A549 (cell line): ENCODE results near the gene TOM1L1. TPM values are rescaled to one million over a fixed set of nuclear protein-coding genes. Genes with fewer than 3 reads are reported as not detected.

ENCODE experiments used
- ATAC-seq, 2 experiments: fragments of 200-7000 bp in 1 of 2; fragments of >200 bp in 1 of 2; cut with Nextera tagmentation in 1 of 2; cut with Tn5 transposase in 1 of 2; 3 replicates each; pipeline versions ENCODE4 v1.8.0 to v1.9.1; 2018 to 2020; ENCODE audit warnings: mild to moderate bottlenecking in 1 of 2, moderate library complexity in 1 of 2
- CTCF ChIA-PET: fragments of 300-600 bp; sonication (Branson Sonifier 250); formaldehyde crosslinking; extraction: SDS; loops from one replicate; lab custom pipeline; 2021; ENCODE audit warnings: antibody characterized with exemption, inconsistent platforms; lab: Yijun Ruan, JAX
- POLR2A ChIA-PET: fragments of 350-600 bp; formaldehyde crosslinking; extraction: SDS; loops from one replicate; lab custom pipeline; 2021; ENCODE audit warnings: antibody characterized with exemption, inconsistent platforms; lab: Yijun Ruan, JAX
- DNase-seq, 2 experiments: peaks; one replicate each; pipeline versions ENCODE4 v3.0.0 to v3.0.0-alpha.2; 2011 to 2016; ENCODE audit warnings: low read depth in 1 of 2, low spot score in 1 of 2
- FAIRE-seq: peaks from 2 replicates; lab custom pipeline; 2011; peaks lifted over from hg19 to GRCh38; lab: Jason Lieb, UNC
- H3K27ac ChIP-seq, 2 experiments: fragments of >200 bp; sonication (Bioruptor Twin); formaldehyde crosslinking; 3 replicates each; pipeline ENCODE4 v1.5.1; 2016 to 2017
- H3K4me1 ChIP-seq: fragments of >200 bp; sonication (Bioruptor Twin); formaldehyde crosslinking; 3 replicates; pipeline ENCODE4 v1.6.1; 2016
- H3K4me2 ChIP-seq: fragments of >200 bp; sonication (Bioruptor Twin); formaldehyde crosslinking; 3 replicates; pipeline ENCODE4 v1.6.1; 2016
- H3K4me3 ChIP-seq: fragments of >200 bp; sonication (Bioruptor Twin); formaldehyde crosslinking; 3 replicates; pipeline ENCODE4 v1.5.1; 2016
- H3K9me3 ChIP-seq: fragments of >200 bp; sonication (Bioruptor Twin); formaldehyde crosslinking; 3 replicates; pipeline ENCODE4 v1.6.1; 2016
- BCL3 ChIP-seq: fragments of >200 bp; sonication (Bioruptor Twin); formaldehyde crosslinking; IDR thresholded peaks from 3 replicates; pipeline ENCODE4 v1.6.1; 2016
- CBX2 ChIP-seq: fragments of 200-600 bp; sonication (generic); IDR thresholded peaks from 2 replicates; pipeline ENCODE4 v1.6.1; 2016; ENCODE audit warnings: low read depth, mild to moderate bottlenecking, borderline replicate concordance
- E2F6 ChIP-seq: IDR thresholded peaks from 2 replicates; pipeline ENCODE4 v1.6.1; 2012; ENCODE audit warnings: low read depth, borderline replicate concordance
- EHF ChIP-seq: fragments of 250-450 bp; sonication (Bioruptor Pico); IDR thresholded peaks from 2 replicates; pipeline ENCODE4 v1.5.0; 2020; ENCODE audit warnings: mild to moderate bottlenecking
- EP300 ChIP-seq, 2 experiments: fragments of >200 bp; sonication (Bioruptor Twin); formaldehyde crosslinking; IDR thresholded peaks; 2 replicates in 1 of 2; 3 replicates in 1 of 2; pipeline ENCODE4 v1.6.1; 2016 to 2017
- ESRRA ChIP-seq: fragments of 150-350 bp; IDR thresholded peaks from 2 replicates; pipeline ENCODE4 v1.6.1; 2014; ENCODE audit warnings: mild to moderate bottlenecking, low read length, borderline replicate concordance
- FOSL2 ChIP-seq, 2 experiments: fragments of 450-650 bp in 1 of 2; fragments of >200 bp in 1 of 2; sonication (Bioruptor Twin) in 1 of 2; formaldehyde crosslinking; IDR thresholded peaks; 2 replicates each; pipeline versions ENCODE4 v1.5.0 to v1.6.1; 2016 to 2020; ENCODE audit warnings: mild to moderate bottlenecking in 1 of 2, moderate library complexity in 1 of 2
- FOXS1 ChIP-seq: fragments of 250-450 bp; sonication (Bioruptor Pico); IDR thresholded peaks from 2 replicates; pipeline ENCODE4 v1.5.0; 2020; ENCODE audit warnings: mild to moderate bottlenecking, moderate library complexity
- GATA3 ChIP-seq: IDR thresholded peaks from 2 replicates; pipeline ENCODE4 v1.6.1; 2012; ENCODE audit warnings: borderline replicate concordance
- HES2 ChIP-seq: fragments of >200 bp; sonication (Bioruptor Twin); formaldehyde crosslinking; IDR thresholded peaks from 2 replicates; pipeline ENCODE4 v1.6.1; 2016
- HEYL ChIP-seq: fragments of 250-450 bp; sonication (Bioruptor Pico); IDR thresholded peaks from 2 replicates; pipeline ENCODE4 v1.8.0; 2021; ENCODE audit warnings: mild to moderate bottlenecking, moderate library complexity
- HMGXB4 ChIP-seq: fragments of 250-450 bp; sonication (Bioruptor Pico); IDR thresholded peaks from 2 replicates; pipeline ENCODE4 v1.5.0; 2021; ENCODE audit warnings: mild to moderate bottlenecking, moderate library complexity, borderline replicate concordance
- JUN ChIP-seq, 2 experiments: fragments of >200 bp; sonication (Bioruptor Twin); formaldehyde crosslinking; IDR thresholded peaks; 2 replicates in 1 of 2; 3 replicates in 1 of 2; pipeline ENCODE4 v1.6.1; 2016 to 2017
- MAZ ChIP-seq: fragments of 150-350 bp; IDR thresholded peaks from 2 replicates; pipeline ENCODE4 v1.6.1; 2014; ENCODE audit warnings: antibody characterized with exemption, low read depth, low read length, borderline replicate concordance
- NFE2L2 ChIP-seq: fragments of 150-350 bp; conservative IDR thresholded peaks from 2 replicates; pipeline ENCODE4 v1.6.1; 2014; ENCODE audit warnings: low read length
- NPAS2 ChIP-seq: fragments of 250-450 bp; sonication (Bioruptor Pico); IDR thresholded peaks from 2 replicates; pipeline ENCODE4 v1.8.0; 2022; ENCODE audit warnings: mild to moderate bottlenecking, moderate library complexity, borderline replicate concordance
- NR3C1 ChIP-seq: fragments of >200 bp; sonication (Bioruptor Twin); formaldehyde crosslinking; IDR thresholded peaks from 3 replicates; pipeline ENCODE4 v1.6.1; 2017
- POLR2A ChIP-seq: IDR thresholded peaks from 2 replicates; pipeline ENCODE4 v1.6.1; 2012; ENCODE audit warnings: mild to moderate bottlenecking, low read length
- POLR2AphosphoS2 ChIP-seq: conservative IDR thresholded peaks from 2 replicates; pipeline ENCODE4 v1.6.1; 2012; ENCODE audit warnings: low read length, improper control_type of control experiment, inconsistent platforms
- RAD21 ChIP-seq, 2 experiments: fragments of >200 bp in 1 of 2; sonication (Bioruptor Twin) in 1 of 2; formaldehyde crosslinking in 1 of 2; IDR thresholded peaks in 1 of 2; conservative IDR thresholded peaks in 1 of 2; 2 replicates in 1 of 2; 3 replicates in 1 of 2; pipeline ENCODE4 v1.6.1; 2012 to 2018; ENCODE audit warnings: inconsistent platforms in 1 of 2
- RNF2 ChIP-seq: fragments of 200-600 bp; sonication (generic); IDR thresholded peaks from 2 replicates; pipeline ENCODE4 v1.6.1; 2016; ENCODE audit warnings: low read depth, mild to moderate bottlenecking, antibody characterized with exemption, moderate library complexity, borderline replicate concordance
- SREBF2 ChIP-seq: fragments of 450-650 bp; IDR thresholded peaks from 2 replicates; pipeline ENCODE4 v1.6.1; 2014; ENCODE audit warnings: mild to moderate bottlenecking, moderate library complexity
- ZFP36 ChIP-seq: fragments of 450-650 bp; IDR thresholded peaks from 2 replicates; pipeline ENCODE4 v1.6.1; 2014; ENCODE audit warnings: borderline replicate concordance; ENCODE audit not compliant: partially characterized antibody
- ZNF302 ChIP-seq: fragments of 250-450 bp; sonication (Bioruptor Pico); IDR thresholded peaks from 2 replicates; pipeline ENCODE4 v1.9.0; 2021; ENCODE audit warnings: inconsistent platforms, mild to moderate bottlenecking, moderate library complexity
- WGBS: methylation state at CpG from one replicate; pipeline ENCODE4 v1.1.6; 2017; ENCODE audit errors: missing lambda C conversion rate; 5-methylcytosine and 5-hydroxymethylcytosine counted together
- polyA plus RNA-seq, 4 experiments: library from polyadenylated mRNA; depleted of rRNA in 3 of 4; stranded (reverse); fragments of >200 nt; fragmentation: RNase III in 1 of 4; extraction: RNeasy Plus Mini Kit Qiagen cat#74134 plus additional on column Dnase treatment in 1 of 4; gene quantifications; 2 replicates in 3 of 4; 3 replicates in 1 of 4; pipeline ENCODE4 v1.2.3, GENCODE V29; 2011 to 2017

Gene TOM1L1
- polyA plus RNA-seq, 2 of the 4 experiments (the other 2 are of a cell fraction), result 53.4 to 117 TPM

- DNase-seq (peak in 1 of 2 experiments; percentile 39), FAIRE-seq (no peak), ATAC-seq (no peak)
- no peak overlapping the region for H3K4me3 ChIP-seq
- H3K9me3 ChIP-seq, result no peaks in the 10 kb centered on the region
- no peak for TF ChIP-seq NFE2L2
- TF ChIP-seq MAZ, result no peak
- no peak for TF ChIP-seq JUN (IDR thresholded peaks at IDR 0.05)
- TF ChIP-seq POLR2A, result no peak
- TF ChIP-seq, all 56 proteins: peak for 0
- Histone ChIP-seq H3K27ac (no peak overlapping the region; a peak in 1 of 6 replicates), H3K4me1 (peaks cover 4% of the 10 kb centered on the region; the same call in 2 of the 3 replicates), H3K4me2 (no peak overlapping the region)
- ChIA-PET CTCF (interaction anchor here (1.0 to 1.7 kb wide), 2 partner anchors 12 to 17 kb away, joined by 3 to 11 read pairs; no protein-coding TSS in a partner anchor), POLR2A (no interaction called here)
- 53% methylated on average over 1 of the region's 1 CpG for WGBS
These were observed 2.7 kb downstream of the TOM1L1 start for GRCh38 chr17:54903375-54903774.

GRCh38 chr17:54906683-54907082 lies 6.0 kb downstream of the TOM1L1 start:
- DNase-seq (no peak), ATAC-seq (no peak), FAIRE-seq (no peak)
- WGBS, result 93% methylated on average over 7 of the region's 7 CpGs
- H3K4me2 ChIP-seq, result no peak overlapping the region
- H3K4me3 ChIP-seq, result no peak overlapping the region
- no peak overlapping the region for H3K27ac ChIP-seq
- CTCF ChIA-PET, result interaction anchor here (1.1 to 1.2 kb wide), 2 partner anchors 15 to 16 kb away, joined by 3 to 5 read pairs; no protein-coding TSS in a partner anchor
- H3K4me1 ChIP-seq, result no peaks in the 10 kb centered on the region; the same call in 2 of the 3 replicates
- no peaks in the 10 kb centered on the region for H3K9me3 ChIP-seq
- TF ChIP-seq GATA3 (no peak), CBX2 (no peak), NFE2L2 (no peak), SREBF2 (no peak), E2F6 (no peak), BCL3 (no peak), EP300 (IDR thresholded peaks at IDR 0.05) (no peak), HMGXB4 (no peak), EHF (CRISPR knock-in tag) (no peak)
- POLR2A ChIA-PET, result no interaction called here

GRCh38 chr17:54907376-54907775 lies 6.7 kb downstream of the TOM1L1 start:
- Histone ChIP-seq H3K4me2 (no peak overlapping the region), H3K4me3 (no peak overlapping the region), H3K4me1 (no peaks in the 10 kb centered on the region; the same call in 2 of the 3 replicates), H3K27ac (no peak overlapping the region), H3K9me3 (no peaks in the 10 kb centered on the region)
- WGBS, result 93% methylated on average over 5 of the region's 5 CpGs
- CTCF ChIA-PET, result no interaction called here
- no peak for DNase-seq
- TF ChIP-seq NPAS2 (CRISPR knock-in tag), result no peak
- TF ChIP-seq ZFP36, result no peak
- no peak for TF ChIP-seq HEYL
- TF ChIP-seq RNF2, result no peak
- no peak for TF ChIP-seq POLR2AphosphoS2
- TF ChIP-seq NR3C1, result no peak
- TF ChIP-seq POLR2A, result no peak
- no peak for TF ChIP-seq HES2
- no peak for TF ChIP-seq ESRRA
- no peak for TF ChIP-seq ZNF302
- TF ChIP-seq FOSL2 (IDR thresholded peaks at IDR 0.05), result no peak
- no peak for TF ChIP-seq FOSL2 (CRISPR knock-in tag; IDR thresholded peaks at IDR 0.05)
- TF ChIP-seq FOXS1, result no peak
- no peak for TF ChIP-seq E2F6
- no peak for TF ChIP-seq RAD21 (conservative IDR thresholded peaks at IDR 0.05 in 1 of 2, IDR thresholded peaks at IDR 0.05 in 1 of 2)
- TF ChIP-seq EHF (CRISPR knock-in tag), result no peak
- ATAC-seq, result no peak
- POLR2A ChIA-PET, result no interaction called here
- no peak for FAIRE-seq
